Tongue (tissue), 2 donors: ENCODE results near the gene ADTRP. TPM values are rescaled to one million over a fixed set of nuclear protein-coding genes. Genes with fewer than 3 reads are reported as not detected.

Source experiments
- DNase-seq: peaks from one replicate; pipeline ENCODE4 v3.0.0-alpha.2; 2015
- total RNA-seq: library from RNA; depleted of rRNA; stranded (reverse); fragments of >200 nt; gene quantifications from one replicate; pipeline ENCODE4 v1.2.3, GENCODE V29; 2014

Gene ADTRP
- total RNA-seq, 1 donor from 2014 or later: not detected

GRCh38 chr6:11772109-11772825, 6.3 kb downstream of the ADTRP start:
- DNase-seq: peak; percentile 51

DNA sequence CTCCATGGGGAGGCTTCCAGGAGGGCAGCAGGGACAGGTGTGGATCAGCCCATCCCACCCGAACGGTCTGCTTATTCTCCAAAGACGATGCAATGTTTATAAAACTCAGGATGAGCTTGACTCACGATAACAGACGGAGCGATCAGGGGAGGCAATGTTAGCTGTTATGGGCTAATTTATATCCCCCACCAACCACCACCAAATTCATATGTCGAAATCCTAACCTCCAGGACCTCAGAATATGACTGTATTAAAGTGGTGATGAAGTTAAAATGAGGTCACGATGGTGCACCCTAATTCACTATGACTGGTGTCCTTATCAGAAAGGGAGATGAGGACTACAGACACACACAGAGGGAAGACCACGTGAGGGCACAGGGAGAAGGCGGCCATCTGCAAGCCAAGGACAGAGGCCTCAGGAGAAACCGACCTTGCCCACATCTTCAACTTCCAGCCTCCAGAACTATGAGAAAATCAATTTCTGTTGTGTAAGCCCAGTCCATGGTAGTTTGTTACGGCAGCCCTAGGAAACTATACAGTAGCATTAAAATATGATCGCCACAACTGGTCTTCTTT, 7.0 kb downstream of the ADTRP start:
- DNase-seq: no peak

- DNase-seq: peak; percentile 59
Measured at GRCh38 chr6:11770546-11771466, 7.8 kb downstream of the ADTRP start.

GRCh38 chr6:11769811-11770545, 8.6 kb downstream of the ADTRP start:
- no peak for DNase-seq

- no peak for DNase-seq
Measured at GRCh38 chr6:11769244-11769643, 9.4 kb downstream of the ADTRP start.

- DNase-seq: no peak
Measured at GRCh38 chr6:11767978-11768756, 10.4 kb downstream of the ADTRP start.

GRCh38 chr6:11767458-11767857, 11.1 kb downstream of the ADTRP start:
- no peak for DNase-seq

GRCh38 chr6:11766589-11767450, 11.8 kb downstream of the ADTRP start:
- DNase-seq: no peak

DNA sequence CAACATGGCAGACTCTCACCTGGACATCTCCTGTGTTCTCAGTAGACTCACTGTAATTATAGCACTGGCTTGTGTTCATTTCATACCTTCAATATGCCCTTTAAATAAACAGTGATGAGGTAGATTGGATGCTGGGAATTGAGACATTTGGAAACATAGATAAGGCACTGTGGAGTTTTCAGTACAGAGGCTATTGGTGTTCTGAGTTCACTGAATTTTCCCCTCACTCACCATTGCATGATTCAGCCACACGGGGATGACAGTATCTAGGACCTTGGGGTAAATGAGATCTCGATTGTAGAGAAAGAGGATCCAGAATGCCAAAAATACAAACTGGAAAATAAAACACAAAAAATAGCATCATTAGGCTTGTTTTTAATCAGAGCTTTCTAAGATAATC, 12.6 kb downstream of the ADTRP start:
- no peak for DNase-seq

- DNase-seq: no peak
Measured at GRCh38 chr6:11764250-11764604, 14.4 kb downstream of the ADTRP start.

- DNase-seq: peak; percentile 24
Measured at GRCh38 chr6:11763460-11764249, 14.9 kb downstream of the ADTRP start.

DNA sequence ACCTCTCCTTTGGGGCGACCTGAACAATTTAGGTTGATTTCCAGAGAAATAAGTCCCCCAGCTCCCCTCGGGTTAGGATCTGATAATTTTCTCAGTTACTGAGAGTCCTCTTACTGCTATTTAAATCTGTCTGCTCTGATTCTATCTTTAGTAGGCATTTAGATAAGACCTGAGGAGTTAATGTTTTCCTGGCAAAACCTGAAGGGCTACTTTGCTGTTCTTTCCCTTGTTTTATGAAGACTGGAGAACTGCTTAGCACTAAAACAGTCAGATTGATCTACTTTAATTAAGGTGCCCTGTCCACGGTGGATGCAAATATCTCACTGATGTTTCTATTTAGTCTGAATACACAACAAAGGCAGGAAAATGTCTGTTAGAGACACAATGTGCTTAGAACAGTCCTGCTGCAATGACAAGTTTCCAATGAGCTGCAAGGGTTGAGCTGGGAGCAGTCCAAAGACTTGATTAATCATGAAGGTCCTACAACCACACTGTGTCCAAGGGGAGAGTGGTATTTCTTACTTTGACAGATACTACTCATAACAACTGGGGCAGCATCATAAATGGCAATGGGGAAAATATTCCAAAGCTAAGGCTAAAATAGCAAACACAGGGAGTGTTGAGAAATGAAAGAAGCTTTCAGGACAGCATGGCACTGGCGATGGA, 15.7 kb downstream of the ADTRP start:
- DNase-seq: no peak

- DNase-seq: no peak
Measured at GRCh38 chr6:11761744-11762620, 16.6 kb downstream of the ADTRP start.

DNA sequence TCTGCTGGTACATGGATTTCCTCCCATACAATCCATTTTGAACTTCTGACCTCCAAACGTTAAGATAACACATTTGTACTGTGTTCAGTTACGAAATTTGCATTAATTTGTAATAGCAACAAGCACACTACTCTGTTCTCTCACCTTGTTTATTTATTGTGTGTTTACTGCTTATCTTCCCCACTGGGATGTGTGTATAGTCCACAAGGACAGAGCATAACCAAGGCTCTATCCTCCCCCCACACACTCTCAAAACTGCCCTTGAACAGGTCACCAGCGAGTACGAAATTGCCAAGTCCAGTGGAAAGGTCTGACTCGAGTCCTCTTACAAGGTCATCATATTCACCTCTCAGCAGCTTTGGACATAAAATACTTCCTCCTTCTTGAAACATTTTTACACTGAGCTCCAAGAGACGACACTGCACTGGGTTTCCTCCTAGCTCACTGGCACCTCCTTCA, 18.6 kb downstream of the ADTRP start:
- DNase-seq: no peak

- DNase-seq: no peak
Measured at GRCh38 chr6:11758878-11759277, 19.7 kb downstream of the ADTRP start.

DNA sequence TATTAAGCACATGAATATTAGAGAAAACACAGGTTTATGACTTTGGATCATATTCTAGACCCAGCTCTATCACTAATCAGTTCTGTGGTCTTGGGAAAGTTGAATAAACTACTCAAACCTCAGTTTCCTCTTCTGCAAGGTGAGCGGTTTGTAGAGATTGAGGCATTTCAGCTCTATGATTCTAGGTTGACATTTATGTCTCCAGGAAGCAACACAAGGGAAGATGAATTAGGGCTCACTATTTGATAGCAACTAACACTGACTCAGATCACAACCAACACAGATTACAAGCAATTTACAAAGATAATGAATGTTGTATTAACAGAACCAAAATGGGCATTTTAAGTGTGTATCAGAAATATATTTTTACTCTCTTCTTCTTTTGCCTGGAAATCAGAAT, 21.9 kb downstream of the ADTRP start:
- DNase-seq: no peak

DNA sequence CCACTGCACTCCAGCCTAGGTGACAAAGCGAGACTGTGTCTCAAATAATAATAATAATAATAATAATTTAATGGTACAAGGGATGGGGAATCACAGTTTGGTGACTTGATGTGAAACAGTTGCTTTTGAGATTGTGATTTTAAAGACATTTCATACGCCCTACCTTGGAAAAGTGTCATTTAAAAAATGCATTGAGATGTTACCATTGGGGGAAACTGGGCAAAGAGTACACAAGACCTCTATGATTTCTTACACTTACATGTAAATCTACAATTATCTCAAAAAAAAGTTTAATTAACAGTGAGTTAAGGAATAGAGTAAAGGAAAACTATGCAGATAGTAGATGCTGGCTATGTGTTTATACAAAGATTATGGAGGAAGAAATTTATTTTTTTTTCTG, 22.3 kb downstream of the ADTRP start:
- DNase-seq: no peak

DNA sequence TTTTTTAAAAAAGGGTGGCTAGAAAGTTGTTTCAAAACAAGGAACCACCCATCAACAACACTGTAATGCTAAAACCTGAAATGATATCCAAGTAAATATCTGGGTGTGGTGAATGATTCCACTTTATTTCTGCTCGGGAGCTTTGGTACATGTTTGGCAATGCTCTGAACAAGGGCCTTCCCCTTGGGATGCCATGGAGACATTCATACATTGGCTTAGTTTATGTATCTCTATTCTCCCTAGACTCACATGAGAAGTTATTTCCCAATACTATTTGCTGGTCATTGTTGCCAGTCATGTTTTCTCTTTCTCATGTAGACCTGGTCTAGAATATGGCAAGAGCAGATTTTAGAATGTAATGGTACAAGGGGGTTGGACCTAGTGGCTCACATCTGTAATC, 22.9 kb downstream of the ADTRP start:
- no peak for DNase-seq
